ENCODE results near the gene KCNG4. TPM values are rescaled to one million over a fixed set of nuclear protein-coding genes. Genes with fewer than 3 reads are reported as not detected.

KCNG4 gene
- not detected for polyA plus RNA-seq

GRCh38 chr16:84239909-84240308 is at the start of gene KCNG4:
Gene KCNG4, minus strand, starts transcription at chr16:84240012. Its CDS starts 2,527 bp downstream, at chr16:84237485.
- no peak within 1 kb of the TSS for H3K27ac Mint-ChIP-seq
- no peak within 1 kb of the TSS for H3K4me3 Mint-ChIP-seq
- H3K27me3 Mint-ChIP-seq = peaks cover 21% of the 10 kb centered on the region
- no peaks in the 10 kb centered on the region for H3K36me3 Mint-ChIP-seq
- H3K4me1 Mint-ChIP-seq = no peaks in the 10 kb centered on the region
- H3K9me3 Mint-ChIP-seq = peaks cover 0 to 7% (median 4%) of the 10 kb centered on the region in 3 donors

- Mint-ChIP-seq H3K4me3 (no peak overlapping the region), H3K9me3 (peaks cover 0 to 3% (median 0%) of the 10 kb centered on the region in 3 donors), H3K27ac (no peak overlapping the region), H3K27me3 (peaks cover 21% of the 10 kb centered on the region), H3K36me3 (no peaks in the 10 kb centered on the region), H3K4me1 (peaks cover 0 to under 1% (median 0%) of the 10 kb centered on the region in 3 donors)
Observed at GRCh38 chr16:84288902-84289301, 49.1 kb upstream of the KCNG4 start.

GRCh38 chr16:84286578-84287240 is 46.9 kb upstream of the KCNG4 start:
- H3K9me3 Mint-ChIP-seq = peaks cover 0 to 3% (median 0%) of the 10 kb centered on the region in 3 donors
- peaks cover 14% of the 10 kb centered on the region for H3K27me3 Mint-ChIP-seq
- H3K27ac Mint-ChIP-seq = no peak overlapping the region
- no peaks in the 10 kb centered on the region for H3K4me1 Mint-ChIP-seq
- peaks cover 2% of the 10 kb centered on the region for H3K36me3 Mint-ChIP-seq
- no peak overlapping the region for H3K4me3 Mint-ChIP-seq

GRCh38 chr16:84284154-84284722 is 44.4 kb upstream of the KCNG4 start:
- H3K4me3 Mint-ChIP-seq = no peak overlapping the region
- H3K9me3 Mint-ChIP-seq = peaks cover 0 to 3% (median 0%) of the 10 kb centered on the region in 3 donors
- H3K27ac Mint-ChIP-seq = no peak overlapping the region
- H3K27me3 Mint-ChIP-seq = peaks cover 3% of the 10 kb centered on the region
- peaks cover 2% of the 10 kb centered on the region for H3K36me3 Mint-ChIP-seq
- no peaks in the 10 kb centered on the region for H3K4me1 Mint-ChIP-seq

- peaks cover 2% of the 10 kb centered on the region for H3K27me3 Mint-ChIP-seq
- H3K4me3 Mint-ChIP-seq = no peak overlapping the region
- H3K9me3 Mint-ChIP-seq = peaks cover 0 to 2% (median 0%) of the 10 kb centered on the region in 3 donors
- H3K36me3 Mint-ChIP-seq = peaks cover 2% of the 10 kb centered on the region
- H3K4me1 Mint-ChIP-seq = no peaks in the 10 kb centered on the region
- H3K27ac Mint-ChIP-seq = no peak overlapping the region
Observed at GRCh38 chr16:84283314-84284153, 43.7 kb upstream of the KCNG4 start.

- Mint-ChIP-seq H3K4me1 (no peaks in the 10 kb centered on the region), H3K9me3 (no peaks in the 10 kb centered on the region), H3K27ac (no peak overlapping the region), H3K27me3 (no peaks in the 10 kb centered on the region), H3K36me3 (peaks cover 2% of the 10 kb centered on the region), H3K4me3 (no peak overlapping the region)
Observed at GRCh38 chr16:84282533-84282932, 42.7 kb upstream of the KCNG4 start.

- H3K36me3 Mint-ChIP-seq = peaks cover 2% of the 10 kb centered on the region
- H3K9me3 Mint-ChIP-seq = no peaks in the 10 kb centered on the region
- no peaks in the 10 kb centered on the region for H3K4me1 Mint-ChIP-seq
- H3K27me3 Mint-ChIP-seq = peaks cover under 1% of the 10 kb centered on the region
- H3K27ac Mint-ChIP-seq = no peak overlapping the region
- no peak overlapping the region for H3K4me3 Mint-ChIP-seq
Observed at GRCh38 chr16:84281074-84281473, 41.3 kb upstream of the KCNG4 start.

GRCh38 chr16:84279881-84280280 is 40.1 kb upstream of the KCNG4 start:
- Mint-ChIP-seq H3K36me3 (peaks cover 2% of the 10 kb centered on the region), H3K9me3 (no peaks in the 10 kb centered on the region), H3K4me3 (no peak overlapping the region), H3K27me3 (peaks cover 8% of the 10 kb centered on the region), H3K4me1 (no peaks in the 10 kb centered on the region), H3K27ac (no peak overlapping the region)

- H3K27me3 Mint-ChIP-seq = peaks cover 8% of the 10 kb centered on the region
Observed at GRCh38 chr16:84278968-84279367, 39.2 kb upstream of the KCNG4 start.

GRCh38 chr16:84278333-84278732 is 38.5 kb upstream of the KCNG4 start:
- Mint-ChIP-seq H3K4me3 (no peak overlapping the region), H3K4me1 (no peaks in the 10 kb centered on the region), H3K36me3 (peaks cover 2% of the 10 kb centered on the region), H3K9me3 (no peaks in the 10 kb centered on the region), H3K27me3 (peaks cover 8% of the 10 kb centered on the region), H3K27ac (no peak overlapping the region)

More at GRCh38 chr16:84278968-84279367, 39.2 kb upstream of the KCNG4 start:
- Mint-ChIP-seq H3K9me3 (no peaks in the 10 kb centered on the region), H3K4me3 (no peak overlapping the region), H3K36me3 (peaks cover 2% of the 10 kb centered on the region), H3K4me1 (no peaks in the 10 kb centered on the region), H3K27ac (no peak overlapping the region)

- Mint-ChIP-seq H3K27me3 (peaks cover 8% of the 10 kb centered on the region), H3K4me3 (peak overlapping the region in 1 of 4 donors; percentile 19), H3K9me3 (no peaks in the 10 kb centered on the region), H3K36me3 (no peaks in the 10 kb centered on the region), H3K27ac (no peak overlapping the region), H3K4me1 (no peaks in the 10 kb centered on the region)
Observed at GRCh38 chr16:84277244-84277823, 37.5 kb upstream of the KCNG4 start.

GRCh38 chr16:84275585-84276151 is 35.9 kb upstream of the KCNG4 start:
- no peak overlapping the region for H3K4me3 Mint-ChIP-seq
- H3K9me3 Mint-ChIP-seq = no peaks in the 10 kb centered on the region
- H3K27ac Mint-ChIP-seq = no peak overlapping the region
- H3K4me1 Mint-ChIP-seq = no peaks in the 10 kb centered on the region
- no peaks in the 10 kb centered on the region for H3K36me3 Mint-ChIP-seq
- H3K27me3 Mint-ChIP-seq = peaks cover 8% of the 10 kb centered on the region

GRCh38 chr16:84274515-84274914 is 34.7 kb upstream of the KCNG4 start:
- no peak overlapping the region for H3K27ac Mint-ChIP-seq
- no peaks in the 10 kb centered on the region for H3K4me1 Mint-ChIP-seq
- H3K27me3 Mint-ChIP-seq = peaks cover 12% of the 10 kb centered on the region
- H3K36me3 Mint-ChIP-seq = no peaks in the 10 kb centered on the region
- no peak overlapping the region for H3K4me3 Mint-ChIP-seq
- no peaks in the 10 kb centered on the region for H3K9me3 Mint-ChIP-seq

- Mint-ChIP-seq H3K9me3 (no peaks in the 10 kb centered on the region), H3K27me3 (peaks cover 12% of the 10 kb centered on the region), H3K4me3 (no peak overlapping the region)
Observed at GRCh38 chr16:84272740-84273320, 33.0 kb upstream of the KCNG4 start.

More at GRCh38 chr16:84272740-84273320, 33.0 kb upstream of the KCNG4 start:
- no peaks in the 10 kb centered on the region for H3K36me3 Mint-ChIP-seq
- no peaks in the 10 kb centered on the region for H3K4me1 Mint-ChIP-seq
- H3K27ac Mint-ChIP-seq = no peak overlapping the region

All from IgD-negative memory B cell (primary cell).